ENCODE data around the gene TAF11L7.
"Not testable (repeated sequence)": the region's sequence is repeated elsewhere in the genome, so short reads cannot be mapped to it uniquely, and the experiment has no call there.

Gene TAF11L7

GRCh38 chr5:17594255-17594654 lies 8.7 kb upstream of the TAF11L7 start, which contains the start of gene TAF11L9:
Gene TAF11L9, minus strand, starts transcription at chr5:17594394.
- H3K4me1 ChIP-seq (ENCODE audit: control insufficient read depth in 1 of 2, insufficient read depth in 2 of 2, low read length in 2 of 2); H3K27me3 ChIP-seq (ENCODE audit: low read depth, low read length); H3K27ac ChIP-seq (ENCODE audit: low read length); H3K36me3 ChIP-seq (ENCODE audit: control insufficient read depth in 1 of 2, insufficient read depth in 2 of 2, low read length in 2 of 2); H3K9me3 ChIP-seq (ENCODE audit: control insufficient read depth in 1 of 2, low read length in 2 of 2); H3K4me3 ChIP-seq (ENCODE audit: low read depth in 1 of 2, low read length in 2 of 2): not testable (repeated sequence)

GRCh38 chr5:17590860-17591259 lies 5.3 kb upstream of the TAF11L7 start, which contains the start of gene TAF11L8:
Gene TAF11L8, minus strand, starts transcription at chr5:17590960.
- H3K4me3 ChIP-seq (ENCODE audit: low read depth in 1 of 2, low read length in 2 of 2); H3K27me3 ChIP-seq (ENCODE audit: low read depth, low read length); H3K9me3 ChIP-seq (ENCODE audit: control insufficient read depth in 1 of 2, low read length in 2 of 2); H3K4me1 ChIP-seq (ENCODE audit: control insufficient read depth in 1 of 2, insufficient read depth in 2 of 2, low read length in 2 of 2); H3K27ac ChIP-seq (ENCODE audit: low read length); H3K36me3 ChIP-seq (ENCODE audit: control insufficient read depth in 1 of 2, insufficient read depth in 2 of 2, low read length in 2 of 2): not testable (repeated sequence)

All from muscle layer of duodenum (tissue), 2 donors.